T-helper 17 cell (primary cell): ENCODE results near the gene ADAMTSL2. TPM values are rescaled to one million over a fixed set of nuclear protein-coding genes. Genes with fewer than 3 reads are reported as not detected.

Experiments used
- ATAC-seq: fragments of 150-1000 bp; cut with Tn5 transposase; 2 replicates; pipeline ENCODE4 v1.10.0; 2021; ENCODE audit warnings: mild to moderate bottlenecking, moderate library complexity
- DNase-seq, 3 donors: peaks; one replicate each; pipeline versions ENCODE4 v3.0.0 to v3.0.0-alpha.2; 2020 to 2021
- H3K9me3 ChIP-seq: one replicate; pipeline ENCODE4 v1.7.0; 2013; ENCODE audit warnings: low read length, mild to moderate bottlenecking; ENCODE audit not compliant: control insufficient read depth, poor library complexity, severe bottlenecking
- H3K27ac Mint-ChIP-seq: one replicate; pipeline ENCODE4 v1.8.0; 2022; ENCODE audit warnings: mild to moderate bottlenecking, moderate library complexity, mixed read lengths
- H3K27me3 Mint-ChIP-seq: one replicate; pipeline ENCODE4 v1.8.0; 2022; ENCODE audit warnings: mixed read lengths
- H3K36me3 Mint-ChIP-seq: one replicate; pipeline ENCODE4 v1.8.0; 2022; ENCODE audit warnings: low read depth, mixed read lengths
- H3K4me1 Mint-ChIP-seq: one replicate; pipeline ENCODE4 v1.8.0; 2022; ENCODE audit warnings: mild to moderate bottlenecking, mixed read lengths
- H3K4me3 Mint-ChIP-seq: one replicate; pipeline ENCODE4 v1.8.0; 2022; ENCODE audit warnings: mild to moderate bottlenecking, moderate library complexity, mixed read lengths
- total RNA-seq, 4 donors: library from RNA in 2 of 4; stranded (reverse) in 2 of 4; gene quantifications; one replicate each; pipeline ENCODE4 v1.2.3 and lab custom pipeline; 2022 to 2026

The ADAMTSL2 gene
- total RNA-seq, 2 donors from 2014 or later = not detected

GRCh38 chr9:133528001-133528875 lies 6.3 kb upstream of the ADAMTSL2 start:
- no peaks in the 10 kb centered on the region for H3K9me3 ChIP-seq
- no peak for DNase-seq
- Mint-ChIP-seq H3K27me3 (peaks cover 48% of the 10 kb centered on the region), H3K36me3 (peaks cover 4% of the 10 kb centered on the region), H3K4me1 (peaks cover 13% of the 10 kb centered on the region), H3K27ac (no peak overlapping the region), H3K4me3 (no peak overlapping the region)
- no peak for ATAC-seq

- no peaks in the 10 kb centered on the region for H3K9me3 ChIP-seq
- Mint-ChIP-seq H3K27ac (no peak overlapping the region), H3K36me3 (no peaks in the 10 kb centered on the region), H3K4me3 (no peak overlapping the region), H3K27me3 (peaks cover 45% of the 10 kb centered on the region), H3K4me1 (peaks cover 9% of the 10 kb centered on the region)
- ATAC-seq = no peak
- no peak for DNase-seq
These were observed 5.6 kb upstream of the ADAMTSL2 start for GRCh38 chr9:133528876-133529241.

DNA sequence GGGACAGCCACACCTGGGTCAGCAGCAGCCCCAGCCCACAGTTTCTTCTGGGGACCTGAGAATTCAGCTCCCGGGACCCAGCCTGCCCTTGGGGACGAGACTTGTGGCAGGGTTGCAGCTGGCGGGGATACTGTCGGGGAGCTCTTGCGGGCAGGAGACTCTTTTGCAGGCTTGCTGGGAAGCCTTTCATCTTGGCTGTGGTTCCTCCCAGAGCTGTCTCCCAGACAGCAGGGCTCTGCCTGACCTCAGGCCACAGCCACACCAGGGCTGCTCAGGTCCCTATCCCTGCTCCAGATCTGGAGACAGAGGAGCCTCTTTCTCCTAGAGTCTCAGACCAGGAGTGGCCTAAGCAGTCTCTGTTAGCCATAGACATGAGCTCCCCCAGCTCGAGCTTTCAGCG lies 5.0 kb upstream of the ADAMTSL2 start:
- ATAC-seq = no peak
- no peak for DNase-seq
- peaks cover 9% of the 10 kb centered on the region for H3K4me1 Mint-ChIP-seq

DNA sequence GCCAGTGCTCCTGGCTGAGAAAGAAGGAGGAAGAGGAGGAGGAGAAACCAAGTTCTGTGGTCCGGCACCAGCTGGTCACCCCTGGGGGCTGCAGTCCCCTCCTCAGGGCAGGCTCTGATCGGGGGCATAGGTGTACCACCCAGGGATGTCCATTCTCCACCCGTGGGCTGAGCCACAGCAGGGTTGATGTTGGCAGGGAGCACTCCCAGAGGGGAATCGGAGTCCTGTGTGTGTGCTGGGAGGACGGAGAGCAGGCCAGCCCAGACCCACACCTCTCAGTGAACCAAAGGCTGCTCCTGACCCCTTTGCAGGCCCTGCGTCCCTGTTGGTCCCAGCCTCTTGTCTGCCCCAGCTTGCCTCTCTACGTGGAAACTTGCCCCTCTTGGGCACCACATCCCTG lies 4.6 kb upstream of the ADAMTSL2 start:
- H3K9me3 ChIP-seq = no peaks in the 10 kb centered on the region
- H3K36me3 Mint-ChIP-seq = no peaks in the 10 kb centered on the region
- no peak overlapping the region for H3K4me3 Mint-ChIP-seq
- peaks cover 43% of the 10 kb centered on the region for H3K27me3 Mint-ChIP-seq
- peaks cover 9% of the 10 kb centered on the region for H3K4me1 Mint-ChIP-seq
- DNase-seq = no peak
- H3K27ac Mint-ChIP-seq = no peak overlapping the region
- ATAC-seq = no peak

More for the DNA sequence above, 5.0 kb upstream of the ADAMTSL2 start:
- H3K36me3 Mint-ChIP-seq = no peaks in the 10 kb centered on the region
- peaks cover 43% of the 10 kb centered on the region for H3K27me3 Mint-ChIP-seq
- no peak overlapping the region for H3K27ac Mint-ChIP-seq
- no peak overlapping the region for H3K4me3 Mint-ChIP-seq
- H3K9me3 ChIP-seq = no peaks in the 10 kb centered on the region

DNA sequence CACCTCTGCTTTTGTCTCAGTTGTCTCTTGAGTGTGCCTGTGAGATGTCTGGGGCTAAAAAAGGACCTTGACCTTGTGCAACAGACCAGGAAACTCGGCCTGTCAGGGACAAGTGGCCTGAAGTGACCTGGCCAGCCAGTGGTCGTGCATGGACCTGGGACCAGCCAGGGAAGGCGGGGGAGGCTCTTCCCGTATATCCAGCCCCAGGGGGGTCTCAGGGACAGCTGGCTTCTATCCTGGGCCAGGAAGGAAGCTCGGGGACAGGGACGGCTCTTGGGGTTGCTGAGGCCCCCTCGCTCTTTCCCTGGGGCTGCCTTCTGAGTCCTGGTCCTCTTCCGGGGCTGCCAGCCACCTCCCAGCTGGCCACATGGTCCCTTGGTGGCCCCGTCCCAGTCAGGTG lies 3.2 kb upstream of the ADAMTSL2 start:
- Mint-ChIP-seq H3K4me3 (no peak overlapping the region), H3K36me3 (no peaks in the 10 kb centered on the region), H3K27ac (no peak overlapping the region), H3K4me1 (peaks cover 8% of the 10 kb centered on the region), H3K27me3 (peaks cover 43% of the 10 kb centered on the region)
- H3K9me3 ChIP-seq = no peaks in the 10 kb centered on the region
- no peak for ATAC-seq
- DNase-seq = no peak

DNA sequence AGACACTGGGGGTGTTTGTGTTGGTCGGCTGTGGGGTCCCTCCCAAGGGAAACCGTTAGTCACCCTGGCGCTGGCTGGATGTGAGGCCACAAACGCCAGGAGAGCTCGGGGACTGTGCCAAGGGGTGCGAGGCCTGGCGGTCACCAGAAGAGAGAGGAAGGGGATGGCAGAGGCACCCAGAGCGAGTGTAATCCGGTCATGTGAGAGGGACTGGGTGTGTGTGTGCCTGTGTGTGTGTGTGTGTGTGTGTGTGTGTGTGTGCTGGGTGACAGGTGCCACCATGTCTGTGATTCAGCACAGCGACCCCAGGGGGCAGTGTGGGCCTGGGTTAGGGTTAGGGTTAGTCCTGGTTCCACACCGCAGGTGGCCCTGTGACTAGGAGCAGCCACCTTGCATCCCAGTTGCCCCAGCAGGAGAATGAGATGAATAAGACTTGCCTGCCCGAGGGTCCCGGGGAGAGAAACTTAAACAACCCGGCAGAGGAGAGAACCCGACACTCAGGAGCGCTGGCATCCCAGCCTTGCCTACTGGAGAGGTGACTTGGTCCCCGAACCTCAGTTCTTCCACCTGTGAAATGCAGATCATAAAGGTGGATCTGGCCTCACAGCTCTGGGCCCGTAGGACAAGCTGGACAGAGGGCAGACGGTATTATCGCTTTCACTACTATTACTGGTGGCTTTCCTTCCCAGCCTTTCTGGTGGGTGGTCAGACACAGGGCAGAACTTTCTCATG lies 1.4 kb upstream of the ADAMTSL2 start:
- H3K4me3 Mint-ChIP-seq = peak overlapping the region; percentile 43
- H3K9me3 ChIP-seq = no peaks in the 10 kb centered on the region
- H3K36me3 Mint-ChIP-seq = no peaks in the 10 kb centered on the region
- H3K27ac Mint-ChIP-seq = peak overlapping the region; percentile 45
- peaks cover 2% of the 10 kb centered on the region for H3K4me1 Mint-ChIP-seq
- DNase-seq = peak in 2 of 3 donors; percentile 28 to 51
- ATAC-seq = peak; percentile 69
- H3K27me3 Mint-ChIP-seq = peaks cover 35% of the 10 kb centered on the region

DNA sequence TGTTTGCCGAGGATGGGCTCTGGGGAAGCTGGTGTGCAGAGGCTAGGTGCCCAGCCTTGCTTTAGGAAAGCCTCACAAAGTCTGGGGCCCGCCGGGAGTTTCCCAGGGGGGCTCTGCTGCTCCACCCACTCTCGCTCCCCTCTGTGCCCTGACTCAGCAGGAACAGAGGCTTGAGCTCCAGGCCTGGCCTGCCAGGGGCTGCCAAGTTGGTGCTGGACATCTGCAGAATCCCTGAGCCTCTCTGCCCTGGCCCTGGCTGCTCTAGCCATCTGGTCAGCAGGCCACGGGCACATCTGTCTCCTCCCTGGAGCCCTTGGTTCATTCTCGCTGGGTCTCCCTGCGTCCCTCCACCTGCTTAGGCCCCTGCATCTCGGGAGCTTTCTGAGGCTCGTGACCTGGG lies 647 bp upstream of the ADAMTSL2 start:
- Mint-ChIP-seq H3K36me3 (no peaks in the 10 kb centered on the region), H3K27me3 (peaks cover 36% of the 10 kb centered on the region), H3K4me3 (no peak overlapping the region), H3K27ac (no peak overlapping the region), H3K4me1 (peaks cover 2% of the 10 kb centered on the region)
- H3K9me3 ChIP-seq = no peaks in the 10 kb centered on the region
- DNase-seq = no peak
- no peak for ATAC-seq

- Mint-ChIP-seq H3K4me1 (peaks cover 5% of the 10 kb centered on the region), H3K36me3 (no peaks in the 10 kb centered on the region), H3K27me3 (peaks cover 31% of the 10 kb centered on the region), H3K4me3 (no peak overlapping the region), H3K27ac (no peak overlapping the region)
- DNase-seq (no peak), ATAC-seq (no peak)
- no peaks in the 10 kb centered on the region for H3K9me3 ChIP-seq
These were observed 888 bp downstream of the ADAMTSL2 start for GRCh38 chr9:133535306-133535877.

DNA sequence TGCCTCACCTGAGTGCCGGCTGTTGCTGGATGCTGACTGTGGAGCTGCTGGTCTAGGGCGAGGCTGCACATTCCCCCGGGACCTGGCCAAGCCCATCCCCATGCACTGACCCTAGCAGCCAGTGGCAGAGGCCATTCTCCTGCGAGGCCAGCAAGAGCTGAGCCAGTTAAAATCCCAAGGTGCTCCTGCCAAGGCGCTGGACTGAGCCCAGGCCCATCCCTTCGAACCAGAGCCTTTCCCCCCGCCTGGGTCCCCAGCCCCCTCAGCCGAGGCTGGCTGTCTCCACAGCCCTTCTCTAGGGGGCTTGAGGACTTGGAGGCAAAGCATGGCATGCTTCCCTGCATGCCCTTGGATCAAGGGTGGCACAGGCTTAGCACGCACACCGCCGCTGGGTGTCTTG lies 1.6 kb downstream of the ADAMTSL2 start:
- Mint-ChIP-seq H3K27me3 (peaks cover 31% of the 10 kb centered on the region), H3K4me1 (peaks cover 5% of the 10 kb centered on the region), H3K36me3 (no peaks in the 10 kb centered on the region), H3K4me3 (no peak overlapping the region), H3K27ac (no peak overlapping the region)
- ATAC-seq (no peak), DNase-seq (no peak)
- no peaks in the 10 kb centered on the region for H3K9me3 ChIP-seq

GRCh38 chr9:133536536-133536935 lies 2.0 kb downstream of the ADAMTSL2 start:
- H3K27ac Mint-ChIP-seq = no peak overlapping the region
- no peak overlapping the region for H3K4me3 Mint-ChIP-seq

GRCh38 chr9:133537257-133537656 lies 2.8 kb downstream of the ADAMTSL2 start:
- ATAC-seq (no peak), DNase-seq (no peak)
- Mint-ChIP-seq H3K36me3 (no peaks in the 10 kb centered on the region), H3K27me3 (peaks cover 27% of the 10 kb centered on the region), H3K27ac (no peak overlapping the region), H3K4me1 (peaks cover 5% of the 10 kb centered on the region), H3K4me3 (no peak overlapping the region)
- H3K9me3 ChIP-seq = no peaks in the 10 kb centered on the region

More at GRCh38 chr9:133536536-133536935, 2.0 kb downstream of the ADAMTSL2 start:
- no peaks in the 10 kb centered on the region for H3K36me3 Mint-ChIP-seq
- no peaks in the 10 kb centered on the region for H3K9me3 ChIP-seq
- H3K4me1 Mint-ChIP-seq = peaks cover 5% of the 10 kb centered on the region
- DNase-seq (no peak), ATAC-seq (no peak)
- H3K27me3 Mint-ChIP-seq = peaks cover 31% of the 10 kb centered on the region

DNA sequence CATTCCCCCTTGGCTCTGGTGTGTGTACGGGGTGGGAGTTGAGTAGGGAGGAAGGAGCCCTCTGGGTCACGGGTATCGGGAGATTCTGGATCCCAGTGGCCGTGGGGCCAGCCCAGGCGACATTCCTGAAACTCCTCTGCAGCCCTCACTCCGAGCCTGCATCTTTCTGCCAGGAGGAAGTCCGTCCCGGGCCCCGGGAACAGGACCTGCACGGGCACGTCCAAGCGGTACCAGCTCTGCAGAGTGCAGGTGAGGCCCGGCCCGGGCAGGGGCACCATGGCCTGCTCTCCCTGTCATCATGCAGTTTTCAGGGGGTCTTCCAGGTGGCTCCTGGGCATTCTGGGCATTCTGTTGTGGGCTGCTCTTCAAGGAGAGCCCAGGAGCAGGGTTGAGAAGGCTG lies 3.7 kb downstream of the ADAMTSL2 start:
- H3K27me3 Mint-ChIP-seq = peaks cover 18% of the 10 kb centered on the region
- no peak overlapping the region for H3K4me3 Mint-ChIP-seq
- ATAC-seq (no peak), DNase-seq (no peak)
- H3K9me3 ChIP-seq = no peaks in the 10 kb centered on the region
- H3K4me1 Mint-ChIP-seq = peaks cover 3% of the 10 kb centered on the region
- H3K36me3 Mint-ChIP-seq = no peaks in the 10 kb centered on the region
- H3K27ac Mint-ChIP-seq = no peak overlapping the region
